ENCODE data around the gene C7orf33.

DNA sequence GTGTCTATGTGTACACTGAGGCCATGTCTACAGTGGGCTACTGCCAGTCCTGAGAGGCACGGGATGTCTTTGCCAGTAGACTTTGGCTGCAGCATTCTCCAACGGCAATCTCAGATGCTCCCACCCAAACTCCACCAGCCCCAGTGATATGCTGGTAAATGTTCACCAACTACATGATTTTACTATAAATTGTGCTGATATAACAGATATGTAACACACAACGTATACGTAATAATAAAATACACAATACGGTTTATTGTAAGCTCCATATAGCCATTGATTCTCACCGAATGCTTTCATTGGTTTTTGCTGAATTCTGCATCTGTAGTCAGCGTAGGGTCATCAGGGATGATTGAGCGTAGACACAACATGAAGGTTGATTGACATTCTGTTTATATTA, 47.3 kb upstream of the C7orf33 start:
- TF ChIP-seq, protein P1, sequence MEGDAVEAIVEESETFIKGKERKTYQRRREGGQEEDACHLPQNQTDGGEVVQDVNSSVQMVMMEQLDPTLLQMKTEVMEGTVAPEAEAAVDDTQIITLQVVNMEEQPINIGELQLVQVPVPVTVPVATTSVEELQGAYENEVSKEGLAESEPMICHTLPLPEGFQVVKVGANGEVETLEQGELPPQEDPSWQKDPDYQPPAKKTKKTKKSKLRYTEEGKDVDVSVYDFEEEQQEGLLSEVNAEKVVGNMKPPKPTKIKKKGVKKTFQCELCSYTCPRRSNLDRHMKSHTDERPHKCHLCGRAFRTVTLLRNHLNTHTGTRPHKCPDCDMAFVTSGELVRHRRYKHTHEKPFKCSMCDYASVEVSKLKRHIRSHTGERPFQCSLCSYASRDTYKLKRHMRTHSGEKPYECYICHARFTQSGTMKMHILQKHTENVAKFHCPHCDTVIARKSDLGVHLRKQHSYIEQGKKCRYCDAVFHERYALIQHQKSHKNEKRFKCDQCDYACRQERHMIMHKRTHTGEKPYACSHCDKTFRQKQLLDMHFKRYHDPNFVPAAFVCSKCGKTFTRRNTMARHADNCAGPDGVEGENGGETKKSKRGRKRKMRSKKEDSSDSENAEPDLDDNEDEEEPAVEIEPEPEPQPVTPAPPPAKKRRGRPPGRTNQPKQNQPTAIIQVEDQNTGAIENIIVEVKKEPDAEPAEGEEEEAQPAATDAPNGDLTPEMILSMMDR (IDR thresholded peaks at IDR 0.05; ENCODE audit: poor library complexity, severe bottlenecking): no peak
- TF ChIP-seq MXI1 (conservative IDR thresholded peaks at IDR 0.05; ENCODE audit: poor library complexity, severe bottlenecking) (no peak), SMC3 (conservative IDR thresholded peaks at IDR 0.05; ENCODE audit: poor library complexity) (no peak)
- TF ChIP-seq, protein P2, sequence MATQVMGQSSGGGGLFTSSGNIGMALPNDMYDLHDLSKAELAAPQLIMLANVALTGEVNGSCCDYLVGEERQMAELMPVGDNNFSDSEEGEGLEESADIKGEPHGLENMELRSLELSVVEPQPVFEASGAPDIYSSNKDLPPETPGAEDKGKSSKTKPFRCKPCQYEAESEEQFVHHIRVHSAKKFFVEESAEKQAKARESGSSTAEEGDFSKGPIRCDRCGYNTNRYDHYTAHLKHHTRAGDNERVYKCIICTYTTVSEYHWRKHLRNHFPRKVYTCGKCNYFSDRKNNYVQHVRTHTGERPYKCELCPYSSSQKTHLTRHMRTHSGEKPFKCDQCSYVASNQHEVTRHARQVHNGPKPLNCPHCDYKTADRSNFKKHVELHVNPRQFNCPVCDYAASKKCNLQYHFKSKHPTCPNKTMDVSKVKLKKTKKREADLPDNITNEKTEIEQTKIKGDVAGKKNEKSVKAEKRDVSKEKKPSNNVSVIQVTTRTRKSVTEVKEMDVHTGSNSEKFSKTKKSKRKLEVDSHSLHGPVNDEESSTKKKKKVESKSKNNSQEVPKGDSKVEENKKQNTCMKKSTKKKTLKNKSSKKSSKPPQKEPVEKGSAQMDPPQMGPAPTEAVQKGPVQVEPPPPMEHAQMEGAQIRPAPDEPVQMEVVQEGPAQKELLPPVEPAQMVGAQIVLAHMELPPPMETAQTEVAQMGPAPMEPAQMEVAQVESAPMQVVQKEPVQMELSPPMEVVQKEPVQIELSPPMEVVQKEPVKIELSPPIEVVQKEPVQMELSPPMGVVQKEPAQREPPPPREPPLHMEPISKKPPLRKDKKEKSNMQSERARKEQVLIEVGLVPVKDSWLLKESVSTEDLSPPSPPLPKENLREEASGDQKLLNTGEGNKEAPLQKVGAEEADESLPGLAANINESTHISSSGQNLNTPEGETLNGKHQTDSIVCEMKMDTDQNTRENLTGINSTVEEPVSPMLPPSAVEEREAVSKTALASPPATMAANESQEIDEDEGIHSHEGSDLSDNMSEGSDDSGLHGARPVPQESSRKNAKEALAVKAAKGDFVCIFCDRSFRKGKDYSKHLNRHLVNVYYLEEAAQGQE (IDR thresholded peaks at IDR 0.05; ENCODE audit: borderline replicate concordance): no peak

Measured in neural cell (in vitro differentiated cells).